ENCODE measurements around the gene CARD11.

The CARD11 gene

GRCh38 chr7:2882111-2882510, 161.6 kb downstream of the CARD11 start:
- DNase-seq, result no peak
- WGBS (ENCODE audit: extremely low coverage, insufficient coverage, insufficient read length), result no CpG with 5 or more reads among the region's 10 CpGs
- no peaks in the 10 kb centered on the region for H3K36me3 ChIP-seq (ENCODE audit: control insufficient read depth in 1 of 2, insufficient read depth in 2 of 2, low read length in 2 of 2)
- H3K4me2 ChIP-seq (ENCODE audit: low read length), result no peak overlapping the region
- H4K12ac ChIP-seq (ENCODE audit: low read depth, low read length), result no peak overlapping the region
- no peak overlapping the region for H2AK5ac ChIP-seq (ENCODE audit: low read length)
- H2BK12ac ChIP-seq (ENCODE audit: low read length), result no peak overlapping the region
- H3K27ac ChIP-seq (ENCODE audit: low read depth, low read length), result no peak overlapping the region
- no peak overlapping the region for H4K8ac ChIP-seq (ENCODE audit: low read depth, low read length)
- H2AFZ ChIP-seq (ENCODE audit: insufficient read depth, low read length, poor library complexity), result no peak overlapping the region
- H3K4me3 ChIP-seq (ENCODE audit: low read depth, low read length), result no peak overlapping the region
- no peak overlapping the region for H3K14ac ChIP-seq (ENCODE audit: low read length)
- no peaks in the 10 kb centered on the region for H3K4me1 ChIP-seq (ENCODE audit: control insufficient read depth in 1 of 2, insufficient read depth in 2 of 2, low read length in 2 of 2)
- H3K18ac ChIP-seq (ENCODE audit: low read length), result no peak overlapping the region
- H4K91ac ChIP-seq (ENCODE audit: low read depth, low read length), result no peak overlapping the region
- no peak overlapping the region for H2BK5ac ChIP-seq (ENCODE audit: low read depth, low read length, poor library complexity)
- no peaks in the 10 kb centered on the region for H3K27me3 ChIP-seq (ENCODE audit: insufficient read depth, low read length)
- no peaks in the 10 kb centered on the region for H3K79me1 ChIP-seq (ENCODE audit: low read length)
- no peaks in the 10 kb centered on the region for H3K79me2 ChIP-seq (ENCODE audit: control insufficient read depth, insufficient read depth, low read length, poor library complexity)
- H3K9me3 ChIP-seq (ENCODE audit: insufficient read depth, low read depth, low read length), result peaks cover 10% of the 10 kb centered on the region
- no peak overlapping the region for H3K4ac ChIP-seq (ENCODE audit: low read depth, low read length)
- no peak overlapping the region for H2BK120ac ChIP-seq (ENCODE audit: insufficient read depth, low read length, poor library complexity)
- H3K9ac ChIP-seq (ENCODE audit: low read length), result no peak overlapping the region
- no peak overlapping the region for H3K23ac ChIP-seq (ENCODE audit: low read length)

- Histone ChIP-seq H2BK120ac (ENCODE audit: insufficient read depth, low read length, poor library complexity) (no peak overlapping the region), H4K12ac (ENCODE audit: low read depth, low read length) (no peak overlapping the region), H3K4ac (ENCODE audit: low read depth, low read length) (no peak overlapping the region), H3K79me1 (ENCODE audit: low read length) (no peaks in the 10 kb centered on the region), H3K18ac (ENCODE audit: low read length) (no peak overlapping the region), H2BK12ac (ENCODE audit: low read length) (no peak overlapping the region), H3K27me3 (ENCODE audit: insufficient read depth, low read length) (no peaks in the 10 kb centered on the region), H3K4me2 (ENCODE audit: low read length) (no peak overlapping the region), H3K9me3 (ENCODE audit: insufficient read depth, low read depth, low read length) (peaks cover 10% of the 10 kb centered on the region), H2BK5ac (ENCODE audit: low read depth, low read length, poor library complexity) (no peak overlapping the region), H3K27ac (ENCODE audit: low read depth, low read length) (no peak overlapping the region), H2AFZ (ENCODE audit: insufficient read depth, low read length, poor library complexity) (no peak overlapping the region), H4K8ac (ENCODE audit: low read depth, low read length) (no peak overlapping the region), H3K79me2 (ENCODE audit: control insufficient read depth, insufficient read depth, low read length, poor library complexity) (no peaks in the 10 kb centered on the region), H3K36me3 (ENCODE audit: control insufficient read depth in 1 of 2, insufficient read depth in 2 of 2, low read length in 2 of 2) (no peaks in the 10 kb centered on the region), H3K23ac (ENCODE audit: low read length) (no peak overlapping the region), H3K14ac (ENCODE audit: low read length) (no peak overlapping the region), H3K9ac (ENCODE audit: low read length) (no peak overlapping the region), H4K91ac (ENCODE audit: low read depth, low read length) (no peak overlapping the region), H3K4me1 (ENCODE audit: control insufficient read depth in 1 of 2, insufficient read depth in 2 of 2, low read length in 2 of 2) (no peaks in the 10 kb centered on the region), H2AK5ac (ENCODE audit: low read length) (no peak overlapping the region), H3K4me3 (ENCODE audit: low read depth, low read length) (no peak overlapping the region)
- WGBS (ENCODE audit: extremely low coverage, insufficient coverage, insufficient read length), result no CpG with 5 or more reads among the region's 18 CpGs
- DNase-seq, result no peak
Measured at GRCh38 chr7:2880874-2881533, 162.7 kb downstream of the CARD11 start.

- WGBS (ENCODE audit: extremely low coverage, insufficient coverage, insufficient read length), result no CpG with 5 or more reads among the region's 8 CpGs
Measured at GRCh38 chr7:2880051-2880450, 163.6 kb downstream of the CARD11 start.

GRCh38 chr7:2879354-2879753, 164.3 kb downstream of the CARD11 start:
- no peak overlapping the region for H3K4me2 ChIP-seq (ENCODE audit: low read length)
- no peak overlapping the region for H3K4me3 ChIP-seq (ENCODE audit: low read depth, low read length)
- WGBS (ENCODE audit: extremely low coverage, insufficient coverage, insufficient read length), result no CpG with 5 or more reads among the region's 8 CpGs
- no peak overlapping the region for H2AFZ ChIP-seq (ENCODE audit: insufficient read depth, low read length, poor library complexity)
- no peak overlapping the region for H4K91ac ChIP-seq (ENCODE audit: low read depth, low read length)
- H3K27ac ChIP-seq (ENCODE audit: low read depth, low read length), result no peak overlapping the region
- H2BK5ac ChIP-seq (ENCODE audit: low read depth, low read length, poor library complexity), result no peak overlapping the region
- H3K23ac ChIP-seq (ENCODE audit: low read length), result peak overlapping the region; percentile 63
- no peak overlapping the region for H4K12ac ChIP-seq (ENCODE audit: low read depth, low read length)
- H3K36me3 ChIP-seq (ENCODE audit: control insufficient read depth in 1 of 2, insufficient read depth in 2 of 2, low read length in 2 of 2), result no peaks in the 10 kb centered on the region
- H3K4me1 ChIP-seq (ENCODE audit: control insufficient read depth in 1 of 2, insufficient read depth in 2 of 2, low read length in 2 of 2), result no peaks in the 10 kb centered on the region
- H2BK120ac ChIP-seq (ENCODE audit: insufficient read depth, low read length, poor library complexity), result no peak overlapping the region
- no peak overlapping the region for H3K14ac ChIP-seq (ENCODE audit: low read length)
- H2AK5ac ChIP-seq (ENCODE audit: low read length), result no peak overlapping the region
- H2BK12ac ChIP-seq (ENCODE audit: low read length), result no peak overlapping the region
- no peak overlapping the region for H3K4ac ChIP-seq (ENCODE audit: low read depth, low read length)
- H3K27me3 ChIP-seq (ENCODE audit: insufficient read depth, low read length), result no peaks in the 10 kb centered on the region
- H3K18ac ChIP-seq (ENCODE audit: low read length), result no peak overlapping the region
- H4K8ac ChIP-seq (ENCODE audit: low read depth, low read length), result no peak overlapping the region
- DNase-seq, result no peak
- no peaks in the 10 kb centered on the region for H3K79me1 ChIP-seq (ENCODE audit: low read length)
- no peaks in the 10 kb centered on the region for H3K79me2 ChIP-seq (ENCODE audit: control insufficient read depth, insufficient read depth, low read length, poor library complexity)
- H3K9ac ChIP-seq (ENCODE audit: low read length), result no peak overlapping the region
- peaks cover 10% of the 10 kb centered on the region for H3K9me3 ChIP-seq (ENCODE audit: insufficient read depth, low read depth, low read length)

More at GRCh38 chr7:2880051-2880450, 163.6 kb downstream of the CARD11 start:
- H3K9me3 ChIP-seq (ENCODE audit: insufficient read depth, low read depth, low read length), result peaks cover 10% of the 10 kb centered on the region
- no peak overlapping the region for H2AFZ ChIP-seq (ENCODE audit: insufficient read depth, low read length, poor library complexity)
- H2AK5ac ChIP-seq (ENCODE audit: low read length), result no peak overlapping the region
- H4K8ac ChIP-seq (ENCODE audit: low read depth, low read length), result no peak overlapping the region
- no peaks in the 10 kb centered on the region for H3K4me1 ChIP-seq (ENCODE audit: control insufficient read depth in 1 of 2, insufficient read depth in 2 of 2, low read length in 2 of 2)
- no peaks in the 10 kb centered on the region for H3K36me3 ChIP-seq (ENCODE audit: control insufficient read depth in 1 of 2, insufficient read depth in 2 of 2, low read length in 2 of 2)
- H3K4me3 ChIP-seq (ENCODE audit: low read depth, low read length), result peak overlapping the region; percentile 29
- H3K18ac ChIP-seq (ENCODE audit: low read length), result no peak overlapping the region
- H4K12ac ChIP-seq (ENCODE audit: low read depth, low read length), result no peak overlapping the region
- no peaks in the 10 kb centered on the region for H3K79me2 ChIP-seq (ENCODE audit: control insufficient read depth, insufficient read depth, low read length, poor library complexity)
- H2BK120ac ChIP-seq (ENCODE audit: insufficient read depth, low read length, poor library complexity), result no peak overlapping the region
- no peak overlapping the region for H3K4me2 ChIP-seq (ENCODE audit: low read length)
- H3K4ac ChIP-seq (ENCODE audit: low read depth, low read length), result no peak overlapping the region
- no peak overlapping the region for H3K27ac ChIP-seq (ENCODE audit: low read depth, low read length)
- H3K9ac ChIP-seq (ENCODE audit: low read length), result no peak overlapping the region
- no peak for DNase-seq
- no peaks in the 10 kb centered on the region for H3K27me3 ChIP-seq (ENCODE audit: insufficient read depth, low read length)
- H3K79me1 ChIP-seq (ENCODE audit: low read length), result no peaks in the 10 kb centered on the region
- no peak overlapping the region for H3K14ac ChIP-seq (ENCODE audit: low read length)
- H2BK5ac ChIP-seq (ENCODE audit: low read depth, low read length, poor library complexity), result no peak overlapping the region
- H2BK12ac ChIP-seq (ENCODE audit: low read length), result no peak overlapping the region
- no peak overlapping the region for H4K91ac ChIP-seq (ENCODE audit: low read depth, low read length)
- peak overlapping the region; percentile 9 for H3K23ac ChIP-seq (ENCODE audit: low read length)

Measured in trophoblast cell (in vitro differentiated cells and primary cell).